Heart left ventricle (tissue), 16 donors: ENCODE results near the gene NACAD. TPM values are rescaled to one million over a fixed set of nuclear protein-coding genes. Genes with fewer than 3 reads are reported as not detected.

Experiments used
- ATAC-seq, 4 donors: fragments of 200-7000 bp; cut with Tn5 transposase; one replicate each; pipeline ENCODE4 v1.9.1; 2020 to 2022; ENCODE audit warnings: moderate library complexity in 4 of 4, mild to moderate bottlenecking in 3 of 4, moderate number of reproducible peaks in 1 of 4
- DNase-seq, 5 donors: peaks; one replicate each; pipeline ENCODE4 v3.0.0-alpha.2; 2020
- H3K27ac ChIP-seq, 12 donors: fragments of 200-600 bp; sonication (generic) in 4 of 12; one replicate each; pipeline versions ENCODE4 v1.5.0 to v1.8.0; 2016 to 2022; ENCODE audit warnings: mild to moderate bottlenecking in 2 of 12
- H3K27me3 ChIP-seq, 9 donors: fragments of 200-600 bp; sonication (generic) in 2 of 9; one replicate each; pipeline versions ENCODE4 v1.5.1 to v1.8.0; 2016 to 2022; ENCODE audit warnings: mild to moderate bottlenecking in 3 of 9
- H3K36me3 ChIP-seq, 9 donors: fragments of 200-600 bp; sonication (generic) in 2 of 9; one replicate each; pipeline versions ENCODE4 v1.5.0 to v1.8.0; 2018 to 2022; ENCODE audit warnings: mild to moderate bottlenecking in 2 of 9
- H3K4me1 ChIP-seq, 12 donors: fragments of 200-600 bp; sonication (generic) in 4 of 12; one replicate each; pipeline versions ENCODE4 v1.5.0 to v1.8.0; 2016 to 2022; ENCODE audit warnings: mild to moderate bottlenecking in 3 of 12
- H3K4me3 ChIP-seq, 12 donors: fragments of 200-600 bp; sonication (generic) in 4 of 12; one replicate each; pipeline versions ENCODE4 v1.5.0 to v1.8.0; 2017 to 2022; ENCODE audit warnings: mild to moderate bottlenecking in 9 of 12, moderate library complexity in 4 of 12
- H3K9me3 ChIP-seq, 12 donors: fragments of 200-600 bp; sonication (generic) in 4 of 12; one replicate each; pipeline versions ENCODE4 v1.5.0 to v1.8.0; 2016 to 2022; ENCODE audit warnings: mild to moderate bottlenecking in 1 of 12
- POLR2A ChIP-seq, 2 donors: fragments of 450-650 bp; IDR thresholded peaks; one replicate each; pipeline ENCODE4 v1.6.1; 2017; ENCODE audit warnings: antibody characterized with exemption in 2 of 2, mild to moderate bottlenecking in 2 of 2, moderate library complexity in 2 of 2
- WGBS, 4 donors: extraction: QIAGEN DNeasy Blood & Tissue Kit in 2 of 4; methylation state at CpG; one replicate each; pipeline versions ENCODE4 v1.1.5 to v1.1.7; 2013 to 2018; 5-methylcytosine and 5-hydroxymethylcytosine counted together
- intact Hi-C, 10 donors: fragments of 100-400 bp; cut with DNase I; formaldehyde crosslinking; loops; one replicate each; pipeline versions ENCODE4 v1.11.1 to v1.14.2; 2022
- polyA plus RNA-seq, 2 donors: library from polyadenylated mRNA; stranded (reverse); fragments of 200-250 nt; gene quantifications; one replicate each; pipeline ENCODE4 v1.2.3, GENCODE V29; 2013
- total RNA-seq, 9 donors: library from RNA; depleted of rRNA in 2 of 9; stranded (reverse); fragments of >200 nt in 2 of 9; fragmentation: NEBNext Ultra II Directional in 3 of 9; extraction: Animal tissue kit (Norgen Biotek cat#: 25700) in 3 of 9; gene quantifications; one replicate each; pipeline versions ENCODE4 v1.1.0 to v1.2.4, GENCODE V29; 2016 to 2023
- TF ChIP-seq, protein P1 (sequence below), 12 donors: fragments of 200-600 bp; sonication (generic) in 4 of 12; IDR thresholded peaks; one replicate each; pipeline versions ENCODE4 v1.5.0 to v1.8.0; 2018 to 2022; ENCODE audit warnings: antibody characterized with exemption in 12 of 12, mild to moderate bottlenecking in 5 of 12
- donor health status: ischemic (EF 13 %, LVEDD 7.1; RV severe dilation, severe dysfunction).
- donor health status: healthy with polysubstance abuse.
- donor health status: DM: no; HTN: yes; CAD: no.
- donor health status: DM: no; HTN: no; CAD: no.
- donor health status: ischemic (EF 25% LVEDD 6.9; RV normal size, moderate dysfunction).
- donor health status: ischemic (EF 25% LVEDD 5.7; RV mildly dilated, moderate dysfunction).
- donor health status: healthy.
- donor health status: DM: yes; HTN: yes; CAD: no.
- donor health status: ischemic (EF 35%, LVEDD 5.7; RV mildly dilated, moderate dysfunction).
- donor health status: nonischemic (EF 11% LVEDD 7.7; RV severe dilation, severe dysfunction).
- donor health status: DM: yes; HTN: yes; CAD: no.
- donor health status: PGD.
- donor health status: ischemic (EF 29% LVEDD 5.4; RV normal size, mild dysfunction).
- donor health status: nonischemic (EF 23%, LVEDD 6.1; RV moderate dilation, normal function).

NACAD gene
- total and polyA plus RNA-seq, 11 donors, result 1.9 to 16.3 (median 5.3) TPM

DNA sequence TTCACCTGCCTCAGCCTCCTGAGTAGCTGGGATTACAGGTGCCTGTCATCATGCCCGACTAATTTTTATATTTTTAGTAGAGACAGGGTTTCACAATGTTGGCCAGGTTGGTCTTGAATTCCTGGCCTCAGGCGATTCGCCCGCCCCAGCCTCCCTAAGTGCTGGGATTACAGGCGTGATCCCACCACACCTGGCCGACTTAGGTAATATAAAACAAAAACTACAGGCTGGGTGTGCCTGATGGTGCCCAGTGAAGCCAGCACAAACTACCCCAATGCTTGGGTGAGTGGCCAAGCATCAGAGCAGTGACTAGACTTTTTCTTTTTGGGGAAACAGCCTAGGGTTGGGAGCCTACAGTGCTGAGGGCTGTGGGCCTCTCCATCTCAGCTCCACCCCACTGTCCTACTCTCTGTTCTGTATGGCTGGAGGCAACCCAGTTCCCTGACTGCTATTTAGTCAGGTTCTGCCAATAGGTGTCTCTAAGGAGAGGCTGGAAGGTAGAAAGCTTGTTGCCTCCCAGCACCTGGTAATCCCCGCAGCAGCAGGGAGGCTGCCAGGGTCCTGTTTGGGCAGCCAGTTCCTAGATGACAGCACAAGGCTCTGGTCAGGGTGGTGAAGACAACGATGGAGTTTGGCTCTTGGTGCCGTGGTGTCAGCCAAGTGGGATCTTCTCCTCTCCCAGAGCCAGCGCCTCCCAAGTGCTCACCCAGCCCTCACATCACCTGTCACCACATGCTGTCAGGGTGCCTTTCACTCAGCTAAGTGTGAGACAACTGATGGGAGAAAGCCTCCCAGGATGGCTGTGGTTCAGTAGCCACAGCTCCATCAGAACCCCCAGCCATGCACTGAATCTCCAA, 10.4 kb upstream of the NACAD start:
- ATAC-seq, result peak in 3 of 4 donors; percentile 8 to 36 (median 11)
- intact Hi-C loops, result no loop called here
- WGBS, 4 donors, result 73 to 85% (median 81%) methylated on average over 9 to 10 of the region's 10 CpGs

DNA sequence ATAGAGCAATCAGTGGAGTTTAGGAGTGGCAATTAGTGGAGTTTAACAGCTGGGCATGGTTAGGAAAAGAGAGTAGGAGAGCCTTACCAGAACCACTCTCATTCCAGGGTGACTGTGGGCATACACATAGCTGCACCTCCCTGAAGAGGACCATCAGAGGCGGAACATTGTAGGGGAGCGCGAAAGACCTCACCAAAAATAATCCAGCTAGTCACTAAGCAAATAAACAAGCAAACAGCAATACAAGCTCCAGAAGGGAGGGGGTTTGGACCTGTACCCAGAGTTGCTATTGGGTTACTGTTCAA, 4.1 kb upstream of the NACAD start:
- Histone ChIP-seq H3K27me3 (peaks cover 0 to 19% (median 0%) of the 10 kb centered on the region in 9 donors), H3K27ac (no peak overlapping the region), H3K36me3 (peaks cover 0 to 5% (median 0%) of the 10 kb centered on the region in 9 donors), H3K9me3 (peaks cover 0 to 19% (median 0%) of the 10 kb centered on the region in 12 donors), H3K4me3 (no peak overlapping the region), H3K4me1 (peaks cover 0 to 17% (median 3%) of the 10 kb centered on the region in 12 donors)
- intact Hi-C loops, result no loop called here
- DNase-seq, result no peak
- WGBS, 4 donors, result 68 to 83% (median 72%) methylated on average over 3 of the region's 3 CpGs
- TF ChIP-seq, protein P1, sequence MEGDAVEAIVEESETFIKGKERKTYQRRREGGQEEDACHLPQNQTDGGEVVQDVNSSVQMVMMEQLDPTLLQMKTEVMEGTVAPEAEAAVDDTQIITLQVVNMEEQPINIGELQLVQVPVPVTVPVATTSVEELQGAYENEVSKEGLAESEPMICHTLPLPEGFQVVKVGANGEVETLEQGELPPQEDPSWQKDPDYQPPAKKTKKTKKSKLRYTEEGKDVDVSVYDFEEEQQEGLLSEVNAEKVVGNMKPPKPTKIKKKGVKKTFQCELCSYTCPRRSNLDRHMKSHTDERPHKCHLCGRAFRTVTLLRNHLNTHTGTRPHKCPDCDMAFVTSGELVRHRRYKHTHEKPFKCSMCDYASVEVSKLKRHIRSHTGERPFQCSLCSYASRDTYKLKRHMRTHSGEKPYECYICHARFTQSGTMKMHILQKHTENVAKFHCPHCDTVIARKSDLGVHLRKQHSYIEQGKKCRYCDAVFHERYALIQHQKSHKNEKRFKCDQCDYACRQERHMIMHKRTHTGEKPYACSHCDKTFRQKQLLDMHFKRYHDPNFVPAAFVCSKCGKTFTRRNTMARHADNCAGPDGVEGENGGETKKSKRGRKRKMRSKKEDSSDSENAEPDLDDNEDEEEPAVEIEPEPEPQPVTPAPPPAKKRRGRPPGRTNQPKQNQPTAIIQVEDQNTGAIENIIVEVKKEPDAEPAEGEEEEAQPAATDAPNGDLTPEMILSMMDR (IDR thresholded peaks at IDR 0.05), result no peak
- no peak for TF ChIP-seq POLR2A (IDR thresholded peaks at IDR 0.05)
- ATAC-seq, result no peak

More for the DNA sequence above, 10.4 kb upstream of the NACAD start:
- Histone ChIP-seq H3K36me3 (peaks cover 4 to 69% (median 62%) of the 10 kb centered on the region in 9 donors), H3K9me3 (peaks cover 0 to 11% (median 0%) of the 10 kb centered on the region in 12 donors), H3K4me3 (no peak overlapping the region), H3K4me1 (peaks cover 0 to 10% (median 0%) of the 10 kb centered on the region in 12 donors), H3K27me3 (no peaks in the 10 kb centered on the region), H3K27ac (no peak overlapping the region)
- TF ChIP-seq POLR2A (IDR thresholded peaks at IDR 0.05), result no peak
- no peak for DNase-seq

DNA sequence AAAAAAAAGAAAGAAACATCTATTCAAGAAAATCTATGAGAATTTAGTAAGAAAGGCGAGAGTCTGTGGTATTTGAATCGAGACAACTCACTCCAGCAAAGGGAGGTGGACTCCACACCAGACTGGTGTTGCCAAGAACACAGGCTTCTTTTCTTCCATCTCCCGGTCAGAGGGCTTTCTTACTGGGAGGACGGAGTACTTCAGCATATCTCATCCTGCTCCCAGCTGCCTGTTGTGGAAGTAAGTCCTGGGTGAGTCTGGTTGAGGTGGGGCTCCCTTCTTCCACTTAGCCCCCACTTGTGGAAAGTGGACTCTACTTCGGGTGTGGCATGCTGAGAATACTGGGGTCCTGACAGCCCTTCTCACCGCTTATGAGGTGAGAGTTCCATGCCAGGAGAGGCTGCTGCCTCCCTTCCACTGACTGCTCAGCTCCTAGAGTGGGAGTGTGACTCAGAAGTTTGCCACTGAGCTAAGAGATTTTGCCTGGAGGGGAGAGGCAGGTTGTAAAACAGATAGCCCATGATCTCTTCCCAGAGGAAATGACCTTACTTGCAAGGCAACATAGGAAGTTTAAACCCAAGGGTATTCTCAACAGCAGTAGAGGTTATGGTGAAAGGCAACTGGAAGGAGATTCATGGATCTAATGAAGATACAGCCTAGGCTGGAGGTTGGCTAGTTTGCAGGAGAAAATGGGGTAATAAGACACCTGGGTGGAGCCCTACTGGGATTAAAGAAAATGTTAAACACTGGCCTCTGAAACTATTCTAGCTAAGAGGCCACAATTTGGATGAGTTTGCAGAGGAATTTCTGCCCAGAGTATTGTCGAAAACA, 3.5 kb upstream of the NACAD start:
- 55 to 59% (median 56%) methylated on average over 7 of the region's 7 CpGs for WGBS, 4 donors
- intact Hi-C loops, result no loop called here
- DNase-seq, result peak in 1 of 5 donors; percentile 2
- Histone ChIP-seq H3K4me1 (peaks cover 0 to 17% (median 3%) of the 10 kb centered on the region in 12 donors), H3K4me3 (no peak overlapping the region), H3K9me3 (peaks cover 0 to 19% (median 0%) of the 10 kb centered on the region in 12 donors), H3K27ac (no peak overlapping the region), H3K27me3 (peaks cover 0 to 19% (median 0%) of the 10 kb centered on the region in 9 donors), H3K36me3 (no peaks in the 10 kb centered on the region)
- no peak for ATAC-seq
- no peak for TF ChIP-seq POLR2A (IDR thresholded peaks at IDR 0.05)
- TF ChIP-seq, protein P1 (IDR thresholded peaks at IDR 0.05), result no peak

DNA sequence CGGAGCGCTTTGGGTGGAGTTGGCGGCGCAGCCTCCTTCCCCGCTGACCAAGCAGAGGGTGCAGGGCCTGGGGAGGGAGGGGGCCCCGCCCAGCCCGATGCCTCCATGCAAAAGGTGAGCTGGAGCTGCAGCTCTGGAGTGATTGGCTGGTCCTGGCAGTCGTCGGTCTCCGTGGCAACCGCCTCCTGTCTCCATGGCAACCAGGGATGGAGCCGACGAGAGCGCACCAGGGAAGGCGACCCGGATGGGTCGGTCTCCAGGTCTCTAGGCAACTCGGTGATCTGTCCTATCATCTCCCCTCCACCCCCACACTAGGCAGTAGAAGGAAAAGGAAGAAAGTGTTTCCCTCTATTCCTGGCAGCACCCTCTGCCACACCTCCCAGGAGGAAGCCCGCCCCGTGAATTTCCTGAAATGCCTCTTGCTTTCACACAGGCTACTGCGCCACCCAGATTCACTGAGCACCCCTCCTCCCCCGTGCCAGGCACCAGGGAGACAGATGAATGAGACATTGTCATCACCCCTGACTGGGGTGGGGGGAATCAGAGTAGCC, 647 bp upstream of the NACAD start:
- intact Hi-C loops, result no loop called here
- WGBS, 4 donors, result 5 to 15% (median 8%) methylated on average over 8 to 22 of the region's 22 CpGs
- peak overlapping the region; percentile 36 to 75 (median 60) for H3K4me3 ChIP-seq
- H3K9me3 ChIP-seq, result peaks cover 0 to 10% (median 0%) of the 10 kb centered on the region in 12 donors
- H3K4me1 ChIP-seq, result peaks cover 0 to 17% (median 3%) of the 10 kb centered on the region in 12 donors
- H3K27me3 ChIP-seq, result peaks cover 0 to 19% (median 0%) of the 10 kb centered on the region in 9 donors
- TF ChIP-seq, protein P1 (IDR thresholded peaks at IDR 0.05), result no peak
- no peak for TF ChIP-seq POLR2A (IDR thresholded peaks at IDR 0.05)
- ATAC-seq (peak; percentile 27 to 48 (median 32)), DNase-seq (peak in 4 of 5 donors; percentile 38 to 69 (median 56))
- no peaks in the 10 kb centered on the region for H3K36me3 ChIP-seq
- peak overlapping the region in 6 of 12 donors; percentile 6 to 77 (median 56) for H3K27ac ChIP-seq
